HEK293 (cell line): ENCODE data around the gene SHISAL1.

ENCODE experiments used
- CTCF ChIA-PET: fragments of 350-600 bp; formaldehyde crosslinking; extraction: SDS; loops from one replicate; lab custom pipeline; 2021; ENCODE audit warnings: antibody characterized with exemption; lab: Yijun Ruan, JAX
- POLR2A ChIA-PET: fragments of 300-600 bp; formaldehyde crosslinking; extraction: SDS; loops from one replicate; lab custom pipeline; 2020; ENCODE audit warnings: antibody characterized with exemption, inconsistent platforms; lab: Yijun Ruan, JAX
- H3K27ac ChIP-seq: fragments of 200-500 bp; sonication (Bioruptor generic); 2 replicates; pipeline ENCODE4 v1.5.1; 2014; ENCODE audit warnings: low read depth, low read length, control low read depth, inconsistent platforms; ENCODE audit errors: extremely low read depth
- H3K36me3 ChIP-seq, 2 experiments: fragments of 200-500 bp in 1 of 2; sonication (Bioruptor generic) in 1 of 2; 1 replicate in 1 of 2; 2 replicates in 1 of 2; pipeline ENCODE4 v1.5.1; 2014 to 2017; ENCODE audit warnings: inconsistent platforms in 2 of 2, low read length in 2 of 2; ENCODE audit not compliant: control insufficient read depth in 2 of 2, insufficient read depth in 1 of 2
- H3K4me1 ChIP-seq: fragments of 200-500 bp; sonication (Bioruptor generic); 2 replicates; pipeline ENCODE4 v1.5.1; 2014; ENCODE audit warnings: mild to moderate bottlenecking, low read length, inconsistent platforms; ENCODE audit not compliant: control insufficient read depth, insufficient read depth
- H3K4me3 ChIP-seq: 2 replicates; pipeline ENCODE4 v1.5.1; 2011; ENCODE audit warnings: low read depth, mild to moderate bottlenecking, control low read depth, low read length, moderate library complexity
- H3K9me3 ChIP-seq: fragments of 200-500 bp; sonication (Bioruptor generic); 2 replicates; pipeline ENCODE4 v1.5.1; 2014; ENCODE audit warnings: low read depth, low read length, inconsistent platforms; ENCODE audit not compliant: control insufficient read depth, insufficient read depth
- EGR2 ChIP-seq: fragments of 450-650 bp; formaldehyde crosslinking; IDR thresholded peaks from 2 replicates; pipeline ENCODE4 v1.5.1; 2016; ENCODE audit warnings: low read depth, missing biosample characterization, missing genetic modification characterization
- ELK4 ChIP-seq: IDR thresholded peaks from 2 replicates; pipeline ENCODE4 v1.6.1; 2011; ENCODE audit warnings: mild to moderate bottlenecking, low read depth, low read length, borderline replicate concordance
- GFI1B ChIP-seq: fragments of 450-650 bp; formaldehyde crosslinking; IDR thresholded peaks from 2 replicates; pipeline ENCODE4 v1.5.1; 2016; ENCODE audit warnings: missing biosample characterization, missing genetic modification characterization
- GLIS1 ChIP-seq: fragments of 450-650 bp; formaldehyde crosslinking; IDR thresholded peaks from 2 replicates; pipeline ENCODE4 v1.5.1; 2016; ENCODE audit warnings: missing biosample characterization, missing genetic modification characterization
- KLF1 ChIP-seq: fragments of 450-650 bp; formaldehyde crosslinking; IDR thresholded peaks from 2 replicates; pipeline ENCODE4 v1.5.1; 2016; ENCODE audit warnings: missing biosample characterization, missing genetic modification characterization
- KLF17 ChIP-seq: fragments of 450-650 bp; formaldehyde crosslinking; IDR thresholded peaks from 2 replicates; pipeline ENCODE4 v1.5.1; 2016; ENCODE audit warnings: missing biosample characterization, missing genetic modification characterization
- KLF8 ChIP-seq: fragments of 450-650 bp; formaldehyde crosslinking; IDR thresholded peaks from 2 replicates; pipeline ENCODE4 v1.5.1; 2016; ENCODE audit warnings: missing biosample characterization, missing genetic modification characterization
- MEIS1 ChIP-seq: sonication (generic); formaldehyde crosslinking; IDR thresholded peaks from 2 replicates; pipeline ENCODE4 v1.8.1; 2022; ENCODE audit warnings: missing genetic modification reagents, mild to moderate bottlenecking, borderline replicate concordance
- OSR2 ChIP-seq: fragments of 450-650 bp; formaldehyde crosslinking; IDR thresholded peaks from 2 replicates; pipeline ENCODE4 v1.5.1; 2016; ENCODE audit warnings: missing biosample characterization, missing genetic modification characterization
- TRIM28 ChIP-seq: IDR thresholded peaks from 2 replicates; pipeline ENCODE4 v1.6.1; 2011; ENCODE audit warnings: low read length, control low read depth, borderline replicate concordance
- ZNF133 ChIP-seq: fragments of 450-650 bp; formaldehyde crosslinking; IDR thresholded peaks from 2 replicates; pipeline ENCODE4 v1.5.1; 2016; ENCODE audit warnings: missing biosample characterization, missing genetic modification characterization
- ZNF140 ChIP-seq: fragments of 450-650 bp; formaldehyde crosslinking; IDR thresholded peaks from 2 replicates; pipeline ENCODE4 v1.5.1; 2016; ENCODE audit warnings: missing biosample characterization, missing genetic modification characterization
- ZNF146 ChIP-seq: fragments of 450-650 bp; formaldehyde crosslinking; IDR thresholded peaks from 2 replicates; pipeline ENCODE4 v1.5.1; 2016; ENCODE audit warnings: missing biosample characterization, missing genetic modification characterization
- ZNF175 ChIP-seq: fragments of 450-650 bp; formaldehyde crosslinking; IDR thresholded peaks from 2 replicates; pipeline ENCODE4 v1.5.1; 2016; ENCODE audit warnings: missing biosample characterization, missing genetic modification characterization
- ZNF23 ChIP-seq: fragments of 450-650 bp; formaldehyde crosslinking; IDR thresholded peaks from 2 replicates; pipeline ENCODE4 v1.5.1; 2016; ENCODE audit warnings: missing biosample characterization, missing genetic modification characterization, borderline replicate concordance
- ZNF239 ChIP-seq: fragments of 450-650 bp; formaldehyde crosslinking; IDR thresholded peaks from 2 replicates; pipeline ENCODE4 v1.5.1; 2016; ENCODE audit warnings: missing biosample characterization, missing genetic modification characterization
- ZNF341 ChIP-seq: fragments of 450-650 bp; formaldehyde crosslinking; IDR thresholded peaks from 2 replicates; pipeline ENCODE4; 2016; ENCODE audit warnings: low read depth, missing biosample characterization, missing genetic modification characterization
- ZNF37A ChIP-seq: fragments of 450-650 bp; IDR thresholded peaks from 2 replicates; pipeline ENCODE4 v1.5.1; 2018; ENCODE audit warnings: missing biosample characterization, missing genetic modification characterization
- ZNF585B ChIP-seq: fragments of 450-650 bp; formaldehyde crosslinking; IDR thresholded peaks from 2 replicates; pipeline ENCODE4 v1.5.1; 2016; ENCODE audit warnings: missing biosample characterization, missing genetic modification characterization
- ZNF629 ChIP-seq: fragments of 450-650 bp; formaldehyde crosslinking; IDR thresholded peaks from 2 replicates; pipeline ENCODE4 v1.5.1; 2017; ENCODE audit warnings: missing biosample characterization, missing genetic modification characterization
- ZNF645 ChIP-seq: fragments of 450-650 bp; formaldehyde crosslinking; IDR thresholded peaks from 2 replicates; pipeline ENCODE4; 2016; ENCODE audit warnings: missing biosample characterization, missing genetic modification characterization
- ZNF658 ChIP-seq: fragments of 450-650 bp; formaldehyde crosslinking; IDR thresholded peaks from 2 replicates; pipeline ENCODE4; 2016; ENCODE audit warnings: missing biosample characterization, missing genetic modification characterization
- ZNF664 ChIP-seq: fragments of 450-650 bp; formaldehyde crosslinking; IDR thresholded peaks from 2 replicates; pipeline ENCODE4 v1.5.1; 2016; ENCODE audit warnings: missing biosample characterization, missing genetic modification characterization
- ZNF830 ChIP-seq: fragments of 450-650 bp; IDR thresholded peaks from 2 replicates; pipeline ENCODE4 v1.5.0; 2018; ENCODE audit warnings: missing biosample characterization, missing genetic modification characterization, low read depth, mild to moderate bottlenecking, moderate library complexity
- ZSCAN4 ChIP-seq: fragments of 450-650 bp; formaldehyde crosslinking; IDR thresholded peaks from 2 replicates; pipeline ENCODE4 v1.5.1; 2017; ENCODE audit warnings: missing biosample characterization, missing genetic modification characterization
- ZXDB ChIP-seq: fragments of 450-650 bp; formaldehyde crosslinking; IDR thresholded peaks from 2 replicates; pipeline ENCODE4 v1.5.1; 2016; ENCODE audit warnings: missing biosample characterization, missing genetic modification characterization

The SHISAL1 gene

GRCh38 chr22:44204739-44205515 is 107.8 kb downstream of the SHISAL1 start:
- TF ChIP-seq ZNF175 (tag by site-specific recombination), result no peak
- TF ChIP-seq KLF17 (tag by site-specific recombination), result peak; percentile 50; the same call in 1 of the 2 replicates
- no peak for TF ChIP-seq ZNF140
- TF ChIP-seq ZNF341 (tag by site-specific recombination), result 0 out of 2 replicates have a peak, but pooled peaks have one; percentile 36
- no peak overlapping the region for H3K4me3 ChIP-seq
- POLR2A ChIA-PET, result no interaction called here
- H3K27ac ChIP-seq, result no peak overlapping the region
- no peaks in the 10 kb centered on the region for H3K36me3 ChIP-seq
- H3K9me3 ChIP-seq, result no peaks in the 10 kb centered on the region
- H3K4me1 ChIP-seq, result 0 out of 2 replicates have a peak, but pooled peaks cover 3% of the 10 kb centered on the region
- CTCF ChIA-PET, result no interaction called here

GRCh38 chr22:44203203-44203602 is 109.5 kb downstream of the SHISAL1 start:
- no peaks in the 10 kb centered on the region for H3K36me3 ChIP-seq
- POLR2A ChIA-PET, result interaction anchor here (0.6 kb wide), 1 partner anchor 888 kb away, joined by 3 read pairs; no protein-coding TSS in a partner anchor
- no peak overlapping the region for H3K4me3 ChIP-seq
- 0 out of 2 replicates have a peak, but pooled peaks cover 3% of the 10 kb centered on the region for H3K4me1 ChIP-seq
- TF ChIP-seq ZNF37A (no peak), ZNF146 (tag by site-specific recombination) (no peak), ZNF585B (tag by site-specific recombination) (no peak), ZNF664 (tag by site-specific recombination) (peak; percentile 55; the same call in 1 of the 2 replicates), ZNF133 (tag by site-specific recombination) (no peak), ZNF645 (no peak), ZNF23 (no peak), MEIS1 (CRISPR knock-in tag) (no peak), ZNF140 (no peak), ZNF658 (tag by site-specific recombination) (no peak), KLF1 (tag by site-specific recombination) (no peak), KLF8 (tag by site-specific recombination) (no peak), ELK4 (no peak), OSR2 (tag by site-specific recombination) (no peak), ZNF239 (tag by site-specific recombination) (0 out of 2 replicates have a peak, but pooled peaks have one; percentile 63)
- TF ChIP-seq, all 188 proteins: peak for 2
- Histone ChIP-seq H3K9me3 (no peaks in the 10 kb centered on the region), H3K27ac (no peak overlapping the region)
- CTCF ChIA-PET, result interaction anchor here (0.7 to 1.5 kb wide), 2 partner anchors 210 to 343 kb away, joined by 3 read pairs; no protein-coding TSS in a partner anchor

GRCh38 chr22:44202261-44202789 is 110.4 kb downstream of the SHISAL1 start:
- Histone ChIP-seq H3K9me3 (no peaks in the 10 kb centered on the region), H3K36me3 (no peaks in the 10 kb centered on the region), H3K4me3 (no peak overlapping the region), H3K4me1 (0 out of 2 replicates have a peak, but pooled peaks cover 3% of the 10 kb centered on the region), H3K27ac (peak overlapping the region; percentile 11; the same call in 1 of the 2 replicates)
- POLR2A ChIA-PET, result interaction anchor here (0.6 kb wide), 1 partner anchor 889 kb away, joined by 3 read pairs; no protein-coding TSS in a partner anchor
- CTCF ChIA-PET, result interaction anchor here (1.5 kb wide), 1 partner anchor 209 kb away, joined by 3 read pairs; no protein-coding TSS in a partner anchor
- TF ChIP-seq ZNF830 (tag by site-specific recombination), result no peak
- no peak for TF ChIP-seq GLIS1 (tag by site-specific recombination)
- no peak for TF ChIP-seq EGR2
- no peak for TF ChIP-seq ZSCAN4
- 0 out of 2 replicates have a peak, but pooled peaks have one; percentile 41 for TF ChIP-seq OSR2 (tag by site-specific recombination)
- TF ChIP-seq TRIM28, result no peak
- peak; percentile 65; the same call in 1 of the 2 replicates for TF ChIP-seq GFI1B (tag by site-specific recombination)
- peak; percentile 22; the same call in 1 of the 2 replicates for TF ChIP-seq ZNF629
- TF ChIP-seq ZXDB (tag by site-specific recombination), result peak; percentile 54
